K562 (cell line): Measurements from ENCODE around the gene ZMIZ1. TPM values are rescaled to one million over a fixed set of nuclear protein-coding genes. Genes with fewer than 3 reads are reported as not detected.
A peak's percentile ranks its signal among the peaks of the same experiment; 100 is the strongest.

Source experiments
- ATAC-seq: fragments of 200-7000 bp; cut with Tn5 transposase; 3 replicates; pipeline ENCODE4 v1.9.1; 2020; ENCODE audit warnings: moderate library complexity
- BruUV-seq: library from RNA; stranded (reverse); fragments of 400-500 nt; replicated peaks from 2 replicates; lab custom pipeline; 2021; lab: Mats Ljungman, UMichigan
- CTCF ChIA-PET: fragments of 300-600 bp; formaldehyde crosslinking; extraction: SDS; loops from one replicate; lab custom pipeline; 2021; ENCODE audit warnings: low intra/inter-chr PET ratio; lab: Yijun Ruan, JAX
- POLR2A ChIA-PET: fragments of 300-600, 350-650 bp; sonication (Branson Sonifier 250); formaldehyde crosslinking; extraction: SDS; loops from one replicate; lab custom pipeline; 2021; ENCODE audit warnings: antibody characterized with exemption, inconsistent platforms; lab: Yijun Ruan, JAX
- DNase-seq, 4 experiments: peaks; one replicate each; pipeline versions ENCODE4 v3.0.0 to v3.0.0-alpha.2; 2011 to 2018; ENCODE audit warnings: low spot score in 3 of 4, mixed read lengths in 3 of 4; ENCODE audit errors: extremely low read depth in 1 of 4
- FAIRE-seq: peaks from 2 replicates; lab custom pipeline; 2011; peaks lifted over from hg19 to GRCh38; lab: Jason Lieb, UNC
- H2AFZ ChIP-seq: 2 replicates; pipeline ENCODE4 v1.6.0; 2011; ENCODE audit warnings: low read depth, low read length, control low read depth, inconsistent platforms
- H3K27ac ChIP-seq: fragments of 200-600 bp; 3 replicates; pipeline ENCODE4 v1.8.0; 2011; ENCODE audit warnings: low read depth, mild to moderate bottlenecking, control low read depth, inconsistent platforms, low read length, moderate library complexity, mixed read lengths; ENCODE audit errors: extremely low read depth
- H3K27me3 ChIP-seq, 2 experiments: fragments of 300-600 bp in 1 of 2; 2 replicates in 1 of 2; 3 replicates in 1 of 2; pipeline versions ENCODE4 v1.6.0 to v1.8.0; 2011; ENCODE audit warnings: inconsistent platforms in 2 of 2, low read length in 2 of 2, mild to moderate bottlenecking in 1 of 2, mixed read lengths in 1 of 2, moderate library complexity in 1 of 2; ENCODE audit not compliant: control insufficient read depth in 2 of 2, insufficient read depth in 2 of 2
- H3K36me3 ChIP-seq: fragments of 300-600 bp; 3 replicates; pipeline ENCODE4 v1.8.0; 2011; ENCODE audit warnings: mild to moderate bottlenecking, low read length, inconsistent platforms; ENCODE audit not compliant: control insufficient read depth, insufficient read depth
- H3K4me1 ChIP-seq, 2 experiments: fragments of 200-600 bp in 1 of 2; replicated peaks in 1 of 2; 2 replicates in 1 of 2; 3 replicates in 1 of 2; pipeline versions ENCODE4 v1.5.1 to v1.8.0; 2011; ENCODE audit warnings: inconsistent platforms in 2 of 2, low read length in 2 of 2, mild to moderate bottlenecking in 1 of 2, mixed read lengths in 1 of 2, moderate library complexity in 1 of 2; ENCODE audit not compliant: control insufficient read depth in 2 of 2, insufficient read depth in 2 of 2
- H3K4me2 ChIP-seq: 2 replicates; pipeline ENCODE4 v1.6.1; 2011; ENCODE audit warnings: low read length, control low read depth, inconsistent platforms, mixed read lengths; ENCODE audit not compliant: insufficient read depth
- H3K4me3 ChIP-seq: fragments of 200-600 bp; sonication (generic), shearing (Covaris generic); 2 replicates; pipeline ENCODE4 v1.5.1; 2016; ENCODE audit warnings: control low read depth, inconsistent platforms
- H3K79me2 ChIP-seq: fragments of 200-600 bp; 3 replicates; pipeline ENCODE4 v1.8.0; 2011; ENCODE audit warnings: low read length, inconsistent platforms; ENCODE audit not compliant: control insufficient read depth, insufficient read depth
- H3K9ac ChIP-seq, 2 experiments: 2 replicates each; pipeline versions ENCODE4 v1.6.0 to v1.6.1; 2011; ENCODE audit warnings: low read depth in 2 of 2, low read length in 2 of 2, control low read depth in 1 of 2, inconsistent platforms in 1 of 2, mild to moderate bottlenecking in 1 of 2, mixed read lengths in 1 of 2; ENCODE audit not compliant: insufficient read depth in 1 of 2
- H3K9me1 ChIP-seq: one replicate; pipeline ENCODE4 v1.6.0; 2011; ENCODE audit warnings: inconsistent platforms, mild to moderate bottlenecking, low read length, moderate library complexity; ENCODE audit not compliant: control insufficient read depth, insufficient read depth
- H3K9me3 ChIP-seq: replicated peaks from 2 replicates; pipeline ENCODE4 v1.5.1; 2011; ENCODE audit warnings: low read depth, low read length, inconsistent platforms; ENCODE audit not compliant: control insufficient read depth, insufficient read depth
- H4K20me1 ChIP-seq: replicated peaks from 2 replicates; pipeline ENCODE4 v1.6.1; 2011; ENCODE audit warnings: low read length, inconsistent platforms, mixed read lengths; ENCODE audit not compliant: control insufficient read depth, insufficient read depth
- DMBX1 ChIP-seq: fragments of 250-450 bp; sonication (Bioruptor Pico); IDR thresholded peaks from 2 replicates; pipeline ENCODE4 v1.8.0; 2022; ENCODE audit warnings: inconsistent platforms, mild to moderate bottlenecking, moderate library complexity, borderline replicate concordance
- POLR2G ChIP-seq: fragments of 200-400 bp; formaldehyde crosslinking; IDR thresholded peaks from 2 replicates; pipeline ENCODE4 v1.6.1; 2017; ENCODE audit warnings: low read depth, mild to moderate bottlenecking, antibody characterized with exemption, low read length, moderate library complexity
- RFX7 ChIP-seq: fragments of 250-450 bp; sonication (Bioruptor Pico); IDR thresholded peaks from 2 replicates; pipeline ENCODE4 v1.5.1; 2021; ENCODE audit warnings: mild to moderate bottlenecking
- ZMIZ1 ChIP-seq, 2 experiments: fragments of 150-350 bp in 1 of 2; IDR thresholded peaks; 2 replicates each; pipeline ENCODE4 v1.6.1; 2012 to 2016; ENCODE audit warnings: low read depth in 2 of 2, low read length in 2 of 2, mild to moderate bottlenecking in 1 of 2, moderate library complexity in 1 of 2
- ZNF24 ChIP-seq: fragments of 450-650 bp; IDR thresholded peaks from 2 replicates; pipeline ENCODE4 v1.6.1; 2016
- ZNF408 ChIP-seq: fragments of 250-450 bp; sonication (Bioruptor Pico); IDR thresholded peaks from 2 replicates; pipeline ENCODE4 v1.4.0; 2020; ENCODE audit warnings: low read depth, mild to moderate bottlenecking, moderate library complexity
- WGBS: fragments of 100-300 bp; shearing (Covaris generic); methylation state at CpG from one replicate; pipeline ENCODE4 v1.1.6; 2016; ENCODE audit warnings: low coverage, mixed read lengths; ENCODE audit not compliant: insufficient coverage; ENCODE audit errors: missing lambda C conversion rate; 5-methylcytosine and 5-hydroxymethylcytosine counted together
- in situ Hi-C: fragments of 300-500 bp; cut with MboI; formaldehyde crosslinking; loops from 4 replicates; pipeline ENCODE4 v1.15.0; 2018; ENCODE audit warnings: inconsistent platforms, mixed read lengths
- intact Hi-C: fragments of 100-400 bp; cut with micrococcal nuclease; formaldehyde crosslinking; loops from 2 replicates; pipeline ENCODE4 v1.14.2; 2022
- polyA plus RNA-seq, 8 experiments: library from polyadenylated mRNA; depleted of rRNA in 4 of 8; stranded (reverse) in 5 of 8; unstranded in 3 of 8; fragments of >200 nt; fragmentation: Nextera tagmentation in 2 of 8; fragmentation: Illumina TruSeq in 1 of 8; extraction: Ambion mirVana in 2 of 8; extraction: Trizol in 1 of 8; gene quantifications; 2 replicates each; pipeline versions ENCODE4 v1.2.1 to v1.2.3, GENCODE V29; 2011 to 2014; ENCODE audit warnings: inconsistent platforms in 1 of 8, missing spikeins in 1 of 8
- total RNA-seq, 7 experiments: library from RNA; depleted of rRNA in 6 of 7; stranded (reverse); fragments of >200 nt in 6 of 7; fragmentation: Illumina TruSeq in 2 of 7; extraction: Trizol in 2 of 7; gene quantifications; 2 replicates each; pipeline versions ENCODE4 v1.2.1 to v1.2.3, GENCODE V29; 2011 to 2021; ENCODE audit warnings: low replicate concordance in 1 of 7

The ZMIZ1 gene
- total and polyA plus RNA-seq, 9 of the 15 experiments (the other 6 are each of a cell fraction or from before 2014, with no cell fraction given) = 1.0 to 37.3 (median 4.3) TPM

- Histone ChIP-seq H3K4me1 (no peaks in the 10 kb centered on the region), H3K27ac (no peak overlapping the region), H3K4me3 (no peak overlapping the region), H3K4me2 (no peak overlapping the region), H3K9ac (no peak overlapping the region), H3K79me2 (no peaks in the 10 kb centered on the region), H3K9me1 (peaks cover 9% of the 10 kb centered on the region), H4K20me1 (peaks cover 2% of the 10 kb centered on the region), H3K9me3 (no peaks in the 10 kb centered on the region), H3K36me3 (peaks cover 39% of the 10 kb centered on the region; the same call in 2 of the 3 replicates), H2AFZ (no peak overlapping the region), H3K27me3 (no peaks in the 10 kb centered on the region)
- no peak for DNase-seq
- in situ Hi-C loops = no loop called here
- WGBS = 73% methylated on average over 5 of the region's 5 CpGs
- ATAC-seq = no peak
- intact Hi-C loops = no loop called here
- ChIA-PET CTCF (no interaction called here), POLR2A (interaction anchor here (0.6 kb wide), 2 partner anchors 21 to 386 kb away, joined by 3 to 5 read pairs; no protein-coding TSS in a partner anchor)
- TF ChIP-seq POLR2G (0 out of 2 replicates have a peak, but pooled peaks have one; percentile 23), RFX7 (no peak)
- BruUV-seq = no TSS peak
- no peak for FAIRE-seq
Observed at GRCh38 chr10:79207726-79208125, 139.0 kb downstream of the ZMIZ1 start.

GRCh38 chr10:79208251-79208983 lies 139.7 kb downstream of the ZMIZ1 start:
- in situ Hi-C loops = no loop called here
- Histone ChIP-seq H3K79me2 (no peaks in the 10 kb centered on the region), H3K9ac (peak overlapping the region in 1 of 2 experiments; percentile 6; a peak in 2 of 4 replicates), H2AFZ (no peak overlapping the region), H3K9me1 (peaks cover 6% of the 10 kb centered on the region), H3K27ac (no peak overlapping the region), H3K4me1 (no peaks in the 10 kb centered on the region), H3K4me2 (no peak overlapping the region), H3K9me3 (no peaks in the 10 kb centered on the region), H3K27me3 (no peaks in the 10 kb centered on the region), H3K36me3 (peaks cover 35% of the 10 kb centered on the region; the same call in 2 of the 3 replicates), H4K20me1 (no peaks in the 10 kb centered on the region; the same call in 1 of the 2 replicates), H3K4me3 (no peak overlapping the region)
- ATAC-seq (no peak), FAIRE-seq (no peak), DNase-seq (no peak)
- intact Hi-C loops = no loop called here
- BruUV-seq = no TSS peak
- POLR2A ChIA-PET = interaction anchor here (0.6 kb wide), 2 partner anchors 26 to 386 kb away, joined by 3 read pairs; no protein-coding TSS in a partner anchor
- WGBS = 90% methylated on average over 14 of the region's 15 CpGs
- CTCF ChIA-PET = no interaction called here
- no peak for TF ChIP-seq DMBX1 (CRISPR knock-in tag)
- TF ChIP-seq ZMIZ1 (IDR thresholded peaks at IDR 0.05; ENCODE audit: low read depth in 2 of 2, low read length in 2 of 2) = no peak
- TF ChIP-seq ZNF408 (CRISPR knock-in tag) = no peak
- peak; percentile 73; the same call in 1 of the 2 replicates for TF ChIP-seq ZNF24
